Panc1 (cell line): ENCODE data around the gene BBS1.

Source experiments
- CTCF ChIP-seq: fragments of 450-650 bp; IDR thresholded peaks from 2 replicates; pipeline ENCODE4 v1.5.1; 2017; ENCODE audit warnings: mild to moderate bottlenecking
- POLR2AphosphoS5 ChIP-seq: IDR thresholded peaks from 2 replicates; pipeline ENCODE4 v1.6.1; 2012; ENCODE audit warnings: mild to moderate bottlenecking, low read depth, low read length, moderate library complexity
- REST ChIP-seq, 2 experiments: IDR thresholded peaks; 2 replicates each; pipeline ENCODE4 v1.6.1; 2011 to 2012; ENCODE audit warnings: low read depth in 2 of 2, control low read depth in 1 of 2, low read length in 1 of 2, mild to moderate bottlenecking in 1 of 2, moderate library complexity in 1 of 2; ENCODE audit not compliant: insufficient read depth in 1 of 2
- SIN3A ChIP-seq: IDR thresholded peaks from 2 replicates; pipeline ENCODE4 v1.6.1; 2012; ENCODE audit warnings: low read depth, mild to moderate bottlenecking, low read length, moderate library complexity, borderline replicate concordance; ENCODE audit not compliant: insufficient read depth
- TCF7L2 ChIP-seq: IDR thresholded peaks from 2 replicates; pipeline ENCODE4 v1.6.1; 2011; ENCODE audit warnings: mild to moderate bottlenecking, low read depth, low read length, inconsistent platforms

DNA sequence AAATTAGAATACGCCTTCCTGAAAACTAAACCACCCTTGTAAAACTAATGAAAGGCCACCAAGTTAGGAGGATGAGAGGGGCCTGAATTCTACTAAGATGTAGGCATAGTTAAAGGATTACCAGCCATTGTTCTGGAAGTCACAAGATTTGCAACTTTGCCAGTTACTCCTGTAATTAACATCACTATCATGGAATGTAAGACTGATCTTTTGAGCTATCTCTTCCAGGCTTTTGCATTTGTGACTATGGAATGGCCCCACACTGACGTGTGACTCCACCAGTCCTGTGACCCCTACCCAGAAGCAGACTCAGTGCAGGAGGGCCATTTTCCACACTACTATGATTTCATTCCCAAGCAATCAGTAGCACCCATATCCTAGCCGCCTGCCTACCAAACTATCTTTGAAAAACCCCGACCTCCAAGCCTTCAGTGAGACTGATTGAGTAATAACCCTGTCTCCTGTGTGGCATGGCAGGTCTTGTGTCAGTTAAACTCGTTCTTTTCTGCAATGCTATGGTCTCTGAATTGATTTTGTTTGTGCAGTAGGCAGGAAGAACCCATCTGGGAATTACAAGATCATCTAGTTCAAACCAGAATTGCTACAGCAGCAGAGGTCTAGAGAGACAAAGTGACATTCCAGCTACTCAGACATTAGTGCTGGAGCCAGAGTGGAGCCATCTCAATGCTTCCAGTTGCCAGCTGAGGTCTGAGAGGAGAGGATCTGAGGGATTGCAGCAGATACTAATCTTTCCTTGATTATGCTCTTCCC lies 59.8 kb downstream of the BBS1 start:
- TF ChIP-seq POLR2AphosphoS5: no peak
- no peak for TF ChIP-seq CTCF
- TF ChIP-seq REST (IDR thresholded peaks at IDR 0.05; ENCODE audit: insufficient read depth in 1 of 2, low read depth in 2 of 2, low read length in 1 of 2): no peak
- no peak for TF ChIP-seq SIN3A
- no peak for TF ChIP-seq TCF7L2
